Ascending aorta (tissue), 2 donors: ENCODE data around the gene LRP1B. TPM values are rescaled to one million over a fixed set of nuclear protein-coding genes. Genes with fewer than 3 reads are reported as not detected.

Source experiments
- DNase-seq, 2 donors: peaks; one replicate each; pipeline ENCODE4 v3.0.0-alpha.2; 2019; ENCODE audit warnings: low spot score in 2 of 2
- H3K27ac ChIP-seq, 2 donors: fragments of 200-600 bp; sonication (generic); one replicate each; pipeline ENCODE4 v1.5.1; 2016 to 2017; ENCODE audit warnings: mild to moderate bottlenecking in 1 of 2
- H3K27me3 ChIP-seq: fragments of 200-600 bp; sonication (generic); one replicate; pipeline ENCODE4 v1.5.1; 2017
- H3K36me3 ChIP-seq, 2 donors: fragments of 200-600 bp; sonication (generic); one replicate each; pipeline ENCODE4 v1.5.1; 2016
- H3K4me1 ChIP-seq, 2 donors: fragments of 200-600 bp; sonication (generic); one replicate each; pipeline ENCODE4 v1.5.1; 2016 to 2017; ENCODE audit warnings: mild to moderate bottlenecking in 1 of 2
- H3K4me3 ChIP-seq, 2 donors: fragments of 200-600 bp; sonication (generic); one replicate each; pipeline ENCODE4 v1.5.1; 2016 to 2017; ENCODE audit warnings: mild to moderate bottlenecking in 1 of 2
- H3K9me3 ChIP-seq, 2 donors: fragments of 200-600 bp; sonication (generic); one replicate each; pipeline ENCODE4 v1.5.1; 2016
- intact Hi-C: fragments of 100-400 bp; cut with DNase I; formaldehyde crosslinking; loops from one replicate; pipeline ENCODE4 v1.15.1; 2023
- total RNA-seq: library from RNA; depleted of rRNA; stranded (reverse); fragments of >200 nt; gene quantifications from one replicate; pipeline ENCODE4 v1.1.0, GENCODE V29; 2016
- TF ChIP-seq, protein P1 (sequence below), 3 experiments: fragments of 200-600 bp in 2 of 3; fragments of 450-650 bp in 1 of 3; sonication (generic) in 2 of 3; IDR thresholded peaks; one replicate each; pipeline ENCODE4 v1.5.1; 2016 to 2019; ENCODE audit warnings: antibody characterized with exemption in 3 of 3, mild to moderate bottlenecking in 1 of 3, moderate library complexity in 1 of 3

Gene LRP1B
- total RNA-seq, 1 donor from 2014 or later: not detected

DNA sequence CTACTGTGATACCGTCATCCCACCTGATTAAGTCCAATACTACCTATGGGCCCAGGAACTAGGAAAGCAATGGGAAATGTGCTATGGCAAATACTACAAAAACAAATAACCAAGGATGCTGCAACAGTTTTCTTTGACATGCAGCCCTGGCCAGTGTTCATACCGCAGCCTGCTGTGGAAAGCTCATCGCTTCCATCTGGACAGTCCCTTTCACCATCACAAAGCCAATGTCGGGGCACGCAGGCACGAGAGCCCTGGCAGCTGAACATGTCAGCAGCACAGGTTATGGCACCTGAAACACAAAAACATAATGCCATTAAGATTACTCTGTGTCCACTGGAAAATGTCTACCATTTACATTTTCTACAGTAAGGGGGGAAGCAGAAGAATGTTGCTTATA, 1621.1 kb downstream of the LRP1B start:
- H3K27me3 ChIP-seq: no peaks in the 10 kb centered on the region
- H3K9me3 ChIP-seq: no peaks in the 10 kb centered on the region
- no peak overlapping the region for H3K4me3 ChIP-seq
- no peaks in the 10 kb centered on the region for H3K36me3 ChIP-seq
- H3K27ac ChIP-seq: no peak overlapping the region
- DNase-seq: no peak
- no peaks in the 10 kb centered on the region for H3K4me1 ChIP-seq
- TF ChIP-seq, protein P1, sequence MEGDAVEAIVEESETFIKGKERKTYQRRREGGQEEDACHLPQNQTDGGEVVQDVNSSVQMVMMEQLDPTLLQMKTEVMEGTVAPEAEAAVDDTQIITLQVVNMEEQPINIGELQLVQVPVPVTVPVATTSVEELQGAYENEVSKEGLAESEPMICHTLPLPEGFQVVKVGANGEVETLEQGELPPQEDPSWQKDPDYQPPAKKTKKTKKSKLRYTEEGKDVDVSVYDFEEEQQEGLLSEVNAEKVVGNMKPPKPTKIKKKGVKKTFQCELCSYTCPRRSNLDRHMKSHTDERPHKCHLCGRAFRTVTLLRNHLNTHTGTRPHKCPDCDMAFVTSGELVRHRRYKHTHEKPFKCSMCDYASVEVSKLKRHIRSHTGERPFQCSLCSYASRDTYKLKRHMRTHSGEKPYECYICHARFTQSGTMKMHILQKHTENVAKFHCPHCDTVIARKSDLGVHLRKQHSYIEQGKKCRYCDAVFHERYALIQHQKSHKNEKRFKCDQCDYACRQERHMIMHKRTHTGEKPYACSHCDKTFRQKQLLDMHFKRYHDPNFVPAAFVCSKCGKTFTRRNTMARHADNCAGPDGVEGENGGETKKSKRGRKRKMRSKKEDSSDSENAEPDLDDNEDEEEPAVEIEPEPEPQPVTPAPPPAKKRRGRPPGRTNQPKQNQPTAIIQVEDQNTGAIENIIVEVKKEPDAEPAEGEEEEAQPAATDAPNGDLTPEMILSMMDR (IDR thresholded peaks at IDR 0.05): no peak
- intact Hi-C loops: no loop called here

DNA sequence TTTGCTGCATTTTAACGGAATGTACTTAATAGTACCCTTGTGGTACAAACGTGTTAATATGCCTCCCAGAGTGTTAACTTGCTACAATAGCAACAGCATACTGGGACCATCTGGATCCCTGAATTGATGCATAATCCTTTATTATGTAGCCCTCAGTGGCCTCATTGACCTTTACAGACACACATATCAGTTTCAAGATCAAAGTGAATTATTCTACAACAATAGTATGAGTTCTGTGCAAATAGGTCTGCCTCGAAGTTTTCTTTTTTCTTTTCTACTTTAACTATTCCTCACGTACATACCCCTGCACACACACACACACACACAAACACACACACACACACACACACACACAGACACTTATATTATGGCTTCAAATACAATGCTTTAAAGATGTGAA, 1622.1 kb downstream of the LRP1B start:
- no peaks in the 10 kb centered on the region for H3K36me3 ChIP-seq
- H3K4me1 ChIP-seq: no peaks in the 10 kb centered on the region
- H3K27ac ChIP-seq: no peak overlapping the region
- no peaks in the 10 kb centered on the region for H3K27me3 ChIP-seq
- TF ChIP-seq, protein P1 (IDR thresholded peaks at IDR 0.05): no peak
- intact Hi-C loops: no loop called here
- no peaks in the 10 kb centered on the region for H3K9me3 ChIP-seq
- no peak overlapping the region for H3K4me3 ChIP-seq
- DNase-seq: no peak

GRCh38 chr2:140506606-140507005, 1624.2 kb downstream of the LRP1B start:
- TF ChIP-seq, protein P1 (IDR thresholded peaks at IDR 0.05): no peak
- no peak for DNase-seq

GRCh38 chr2:140504601-140505000, 1626.2 kb downstream of the LRP1B start:
- no peak for DNase-seq
- TF ChIP-seq, protein P1 (IDR thresholded peaks at IDR 0.05): no peak
- Histone ChIP-seq H3K27me3 (no peaks in the 10 kb centered on the region), H3K27ac (no peak overlapping the region), H3K9me3 (no peaks in the 10 kb centered on the region), H3K4me3 (no peak overlapping the region), H3K36me3 (no peaks in the 10 kb centered on the region), H3K4me1 (no peaks in the 10 kb centered on the region)
- intact Hi-C loops: no loop called here

More at GRCh38 chr2:140506606-140507005, 1624.2 kb downstream of the LRP1B start:
- intact Hi-C loops: no loop called here
- no peak overlapping the region for H3K4me3 ChIP-seq
- H3K4me1 ChIP-seq: no peaks in the 10 kb centered on the region
- no peak overlapping the region for H3K27ac ChIP-seq
- H3K27me3 ChIP-seq: no peaks in the 10 kb centered on the region
- no peaks in the 10 kb centered on the region for H3K36me3 ChIP-seq
- no peaks in the 10 kb centered on the region for H3K9me3 ChIP-seq

- TF ChIP-seq, protein P1 (IDR thresholded peaks at IDR 0.05): no peak
- H3K27me3 ChIP-seq: no peaks in the 10 kb centered on the region
- no peaks in the 10 kb centered on the region for H3K9me3 ChIP-seq
- DNase-seq: no peak
- no peak overlapping the region for H3K27ac ChIP-seq
- intact Hi-C loops: no loop called here
- no peak overlapping the region for H3K4me3 ChIP-seq
- H3K36me3 ChIP-seq: no peaks in the 10 kb centered on the region
- H3K4me1 ChIP-seq: no peaks in the 10 kb centered on the region
Observed at GRCh38 chr2:140502951-140503630, 1627.7 kb downstream of the LRP1B start.

- no peaks in the 10 kb centered on the region for H3K9me3 ChIP-seq
- no peak for DNase-seq
- H3K4me3 ChIP-seq: no peak overlapping the region
- no peaks in the 10 kb centered on the region for H3K4me1 ChIP-seq
- no peak overlapping the region for H3K27ac ChIP-seq
- intact Hi-C loops: no loop called here
- TF ChIP-seq, protein P1 (IDR thresholded peaks at IDR 0.05): no peak
- H3K27me3 ChIP-seq: no peaks in the 10 kb centered on the region
- no peaks in the 10 kb centered on the region for H3K36me3 ChIP-seq
Observed at GRCh38 chr2:140498360-140498759, 1632.5 kb downstream of the LRP1B start.
